M059J (cell line): ENCODE measurements around the gene RBM48. TPM values are rescaled to one million over a fixed set of nuclear protein-coding genes. Genes with fewer than 3 reads are reported as not detected.
"Not testable (repeated sequence)": the region's sequence is repeated elsewhere in the genome, so short reads cannot be mapped to it uniquely, and the experiment has no call there.

Experiments
- DNase-seq: peaks from one replicate; pipeline ENCODE4 v3.0.0-alpha.2; 2012; ENCODE audit warnings: low read depth
- total RNA-seq: library from RNA; depleted of rRNA; stranded (reverse); fragments of >200 nt; shearing (Covaris generic); gene quantifications from 2 replicates; pipeline ENCODE4 v1.2.3, GENCODE V29; 2014; rRNA removed

Gene RBM48
- total RNA-seq, 1 experiment from 2014 or later, result 12.8 TPM

- not testable (repeated sequence) for DNase-seq
Measured at GRCh38 chr7:92545116-92545515, 16.5 kb downstream of the RBM48 start.

- DNase-seq, result no peak
Measured at GRCh38 chr7:92546856-92547497, 18.4 kb downstream of the RBM48 start.

GRCh38 chr7:92547579-92547978, 19.0 kb downstream of the RBM48 start:
- DNase-seq, result peak; percentile 61

GRCh38 chr7:92550194-92550593, 21.6 kb downstream of the RBM48 start:
- DNase-seq, result no peak

GRCh38 chr7:92557249-92557648, 28.7 kb downstream of the RBM48 start:
- no peak for DNase-seq

GRCh38 chr7:92557808-92558362, 29.3 kb downstream of the RBM48 start:
- DNase-seq, result peak; percentile 10

GRCh38 chr7:92560602-92561001, 32.0 kb downstream of the RBM48 start:
- DNase-seq, result no peak

- no peak for DNase-seq
Measured at GRCh38 chr7:92563345-92563744, 34.8 kb downstream of the RBM48 start.

GRCh38 chr7:92567460-92567859, 38.9 kb downstream of the RBM48 start:
- no peak for DNase-seq

- DNase-seq, result no peak
Measured at GRCh38 chr7:92569137-92569536, 40.5 kb downstream of the RBM48 start.

GRCh38 chr7:92576296-92576695, 47.7 kb downstream of the RBM48 start:
- no peak for DNase-seq

GRCh38 chr7:92582948-92583347, 54.4 kb downstream of the RBM48 start:
- no peak for DNase-seq

GRCh38 chr7:92584953-92585352, 56.4 kb downstream of the RBM48 start:
- DNase-seq, result peak; percentile 20

- peak; percentile 16 for DNase-seq
Measured at GRCh38 chr7:92586403-92586802, 57.8 kb downstream of the RBM48 start.

- DNase-seq, result no peak
Measured at GRCh38 chr7:92586841-92587240, 58.2 kb downstream of the RBM48 start.

Other genes starting within 250 kb of the RBM48 start
- gene GATAD1, start 81.3 kb upstream of the RBM48 start, total RNA-seq, result 15.3 and 24.5 TPM in 2 replicates
- gene ERVW-1, start 50.8 kb upstream of the RBM48 start, total RNA-seq, result 0.02 TPM in 1 of 2 replicates, not detected in the other
- 11.0 and 11.2 TPM in 2 replicates for gene PEX1, start 275 bp upstream of the RBM48 start, total RNA-seq
- gene FAM133B, start 61.6 kb downstream of the RBM48 start, total RNA-seq, result 14.1 and 20.5 TPM in 2 replicates